Hepatocyte (in vitro differentiated cells): ENCODE results near the gene SULT2A1. TPM values are rescaled to one million over a fixed set of nuclear protein-coding genes. Genes with fewer than 3 reads are reported as not detected.

Experiments
- DNase-seq: peaks from one replicate; pipeline ENCODE4 v3.0.0-alpha.2; 2016; ENCODE audit warnings: low spot score
- H2AFZ ChIP-seq: fragments of 200-600 bp; sonication (generic); 2 replicates; pipeline ENCODE4 v1.6.0; 2016; ENCODE audit warnings: antibody characterized with exemption, mild to moderate bottlenecking
- H3K27ac ChIP-seq: fragments of 200-600 bp; sonication (generic); 2 replicates; pipeline ENCODE4 v1.5.1; 2016; ENCODE audit warnings: mild to moderate bottlenecking
- H3K27me3 ChIP-seq: fragments of 200-600 bp; sonication (generic); 2 replicates; pipeline ENCODE4 v1.6.1; 2016
- H3K36me3 ChIP-seq: fragments of 200-600 bp; sonication (generic); replicated peaks from 2 replicates; pipeline ENCODE4 v1.5.1; 2016; ENCODE audit warnings: low read depth; ENCODE audit not compliant: insufficient read depth
- H3K4me1 ChIP-seq: fragments of 200-600 bp; sonication (generic); 2 replicates; pipeline ENCODE4 v1.5.1; 2016; ENCODE audit warnings: mild to moderate bottlenecking, moderate library complexity; ENCODE audit not compliant: insufficient read depth
- H3K4me2 ChIP-seq: fragments of 200-600 bp; sonication (generic); 2 replicates; pipeline ENCODE4 v1.6.0; 2016
- H3K4me3 ChIP-seq: fragments of 200-600 bp; sonication (generic); 2 replicates; pipeline ENCODE4 v1.5.1; 2016; ENCODE audit warnings: mild to moderate bottlenecking
- H3K79me2 ChIP-seq: fragments of 200-600 bp; sonication (generic); 2 replicates; pipeline ENCODE4 v1.6.0; 2017; ENCODE audit warnings: mild to moderate bottlenecking
- H3K9me2 ChIP-seq: fragments of 200-600 bp; sonication (generic); replicated peaks from 2 replicates; pipeline ENCODE4 v1.6.0; 2017; ENCODE audit warnings: mild to moderate bottlenecking; ENCODE audit not compliant: insufficient read depth
- H3K9me3 ChIP-seq: fragments of 200-600 bp; sonication (generic); 2 replicates; pipeline ENCODE4 v1.5.1; 2016; ENCODE audit warnings: low read depth, mild to moderate bottlenecking
- H4K20me1 ChIP-seq: fragments of 200-600 bp; sonication (generic); 2 replicates; pipeline ENCODE4 v1.6.0; 2016; ENCODE audit warnings: mild to moderate bottlenecking; ENCODE audit not compliant: insufficient read depth, poor library complexity, severe bottlenecking
- EZH2 ChIP-seq: fragments of 200-600 bp; sonication (generic); IDR thresholded peaks from 2 replicates; pipeline ENCODE4 v1.6.1; 2016; ENCODE audit warnings: antibody characterized with exemption, mild to moderate bottlenecking, borderline replicate concordance
- EZH2phosphoT487 ChIP-seq: fragments of 200-600 bp; sonication (generic); IDR thresholded peaks from one replicate; pipeline ENCODE4 v1.6.1; 2018; ENCODE audit warnings: antibody characterized with exemption, mild to moderate bottlenecking, low read depth, moderate library complexity; ENCODE audit not compliant: unreplicated experiment, severe bottlenecking
- WGBS: methylation state at CpG from one replicate; pipeline ENCODE4 v1.1.6; 2016; ENCODE audit warnings: low lambda C conversion rate; ENCODE audit errors: missing lambda C conversion rate; 5-methylcytosine and 5-hydroxymethylcytosine counted together
- polyA plus RNA-seq: library from polyadenylated mRNA; unstranded; fragments of >200 nt; fragmentation: Nextera tagmentation; extraction: Ambion mirVana; gene quantifications from 2 replicates; pipeline ENCODE4 v1.2.1, GENCODE V29; 2016
- total RNA-seq: library from RNA; depleted of rRNA; stranded (reverse); fragments of >200 nt; gene quantifications from 2 replicates; pipeline ENCODE4 v1.2.3, GENCODE V29; 2014
- TF ChIP-seq, protein P1 (sequence below): fragments of 200-600 bp; sonication (generic); IDR thresholded peaks from 2 replicates; pipeline ENCODE4 v1.5.1; 2016; ENCODE audit warnings: antibody characterized with exemption, mild to moderate bottlenecking; ENCODE audit not compliant: poor library complexity

Gene SULT2A1
- total and polyA plus RNA-seq, 2 experiments from 2014 or later, result 120 to 188 TPM

DNA sequence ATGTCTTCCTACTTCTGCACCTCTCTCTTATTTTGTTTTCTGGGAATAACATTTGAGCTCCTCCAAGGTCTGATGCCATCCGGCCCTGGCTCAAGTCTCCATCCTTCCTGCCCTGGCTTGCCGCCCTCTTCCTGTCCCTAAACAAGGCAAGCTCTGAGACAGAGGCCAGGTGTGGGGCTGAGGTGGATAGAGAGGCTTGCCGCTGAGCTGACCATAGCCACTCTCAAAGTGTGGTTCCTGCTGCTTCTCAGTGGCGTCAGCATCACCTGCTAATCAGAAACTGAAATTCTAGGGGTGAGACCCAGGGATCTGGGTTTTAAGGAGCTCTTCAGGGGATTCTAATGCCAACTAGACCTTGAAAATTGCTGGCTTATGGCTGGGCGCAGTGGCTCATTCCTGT, 33.1 kb downstream of the SULT2A1 start:
- Histone ChIP-seq H3K9me3 (no peaks in the 10 kb centered on the region), H3K4me2 (no peak overlapping the region), H4K20me1 (no peaks in the 10 kb centered on the region), H2AFZ (no peak overlapping the region), H3K9me2 (no peaks in the 10 kb centered on the region), H3K4me3 (no peak overlapping the region), H3K4me1 (peaks cover 8% of the 10 kb centered on the region), H3K36me3 (no peaks in the 10 kb centered on the region), H3K79me2 (no peaks in the 10 kb centered on the region), H3K27ac (no peak overlapping the region), H3K27me3 (peaks cover 7% of the 10 kb centered on the region)
- TF ChIP-seq, protein P1, sequence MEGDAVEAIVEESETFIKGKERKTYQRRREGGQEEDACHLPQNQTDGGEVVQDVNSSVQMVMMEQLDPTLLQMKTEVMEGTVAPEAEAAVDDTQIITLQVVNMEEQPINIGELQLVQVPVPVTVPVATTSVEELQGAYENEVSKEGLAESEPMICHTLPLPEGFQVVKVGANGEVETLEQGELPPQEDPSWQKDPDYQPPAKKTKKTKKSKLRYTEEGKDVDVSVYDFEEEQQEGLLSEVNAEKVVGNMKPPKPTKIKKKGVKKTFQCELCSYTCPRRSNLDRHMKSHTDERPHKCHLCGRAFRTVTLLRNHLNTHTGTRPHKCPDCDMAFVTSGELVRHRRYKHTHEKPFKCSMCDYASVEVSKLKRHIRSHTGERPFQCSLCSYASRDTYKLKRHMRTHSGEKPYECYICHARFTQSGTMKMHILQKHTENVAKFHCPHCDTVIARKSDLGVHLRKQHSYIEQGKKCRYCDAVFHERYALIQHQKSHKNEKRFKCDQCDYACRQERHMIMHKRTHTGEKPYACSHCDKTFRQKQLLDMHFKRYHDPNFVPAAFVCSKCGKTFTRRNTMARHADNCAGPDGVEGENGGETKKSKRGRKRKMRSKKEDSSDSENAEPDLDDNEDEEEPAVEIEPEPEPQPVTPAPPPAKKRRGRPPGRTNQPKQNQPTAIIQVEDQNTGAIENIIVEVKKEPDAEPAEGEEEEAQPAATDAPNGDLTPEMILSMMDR, result no peak
- TF ChIP-seq EZH2 (no peak), EZH2phosphoT487 (no peak)
- 82% methylated on average over 5 of the region's 5 CpGs for WGBS
- no peak for DNase-seq

DNA sequence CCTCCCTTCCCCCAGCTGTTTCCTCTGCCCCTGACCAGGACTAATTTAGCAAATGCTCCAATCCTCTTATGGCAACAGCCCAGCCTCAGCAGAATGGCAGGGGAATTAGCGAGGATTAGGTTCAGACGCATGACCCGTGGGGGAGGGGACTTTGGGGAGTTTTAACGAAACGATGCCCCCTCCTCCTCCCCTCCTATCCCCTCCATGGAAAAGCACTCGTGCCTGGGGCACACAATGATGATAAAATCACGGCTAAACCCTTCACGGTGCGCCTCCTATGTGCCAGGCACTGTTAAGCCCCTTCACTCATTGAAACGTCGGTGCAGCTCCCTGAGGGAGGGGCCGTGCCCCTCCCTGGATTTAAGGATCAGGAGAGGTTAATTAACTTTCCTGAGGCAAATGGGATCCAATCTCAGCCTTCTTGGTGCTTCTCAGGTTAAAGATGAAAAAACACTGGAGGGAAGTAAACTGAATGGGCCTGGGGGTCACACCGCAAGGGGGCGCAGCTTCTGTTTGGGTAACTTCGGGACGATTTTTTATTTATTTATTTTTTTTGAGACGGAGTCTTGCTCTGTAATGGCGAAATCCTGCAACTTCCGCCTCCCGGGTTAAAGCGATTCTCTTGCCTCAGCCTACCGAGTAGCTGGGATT, 37.2 kb downstream of the SULT2A1 start:
- no peaks in the 10 kb centered on the region for H3K9me2 ChIP-seq
- WGBS, result 1% methylated on average over 22 of the region's 22 CpGs
- peak overlapping the region; percentile 68 for H2AFZ ChIP-seq
- TF ChIP-seq, protein P1, result peak; percentile 58
- TF ChIP-seq EZH2phosphoT487, result no peak
- no peaks in the 10 kb centered on the region for H3K36me3 ChIP-seq
- peaks cover 7% of the 10 kb centered on the region for H3K27me3 ChIP-seq
- peak overlapping the region; percentile 69 for H3K4me2 ChIP-seq
- DNase-seq, result peak; percentile 51
- H3K4me3 ChIP-seq, result no peak overlapping the region
- peaks cover 8% of the 10 kb centered on the region for H3K4me1 ChIP-seq
- H3K79me2 ChIP-seq, result no peaks in the 10 kb centered on the region
- no peaks in the 10 kb centered on the region for H4K20me1 ChIP-seq
- no peak overlapping the region for H3K27ac ChIP-seq
- H3K9me3 ChIP-seq, result no peaks in the 10 kb centered on the region

DNA sequence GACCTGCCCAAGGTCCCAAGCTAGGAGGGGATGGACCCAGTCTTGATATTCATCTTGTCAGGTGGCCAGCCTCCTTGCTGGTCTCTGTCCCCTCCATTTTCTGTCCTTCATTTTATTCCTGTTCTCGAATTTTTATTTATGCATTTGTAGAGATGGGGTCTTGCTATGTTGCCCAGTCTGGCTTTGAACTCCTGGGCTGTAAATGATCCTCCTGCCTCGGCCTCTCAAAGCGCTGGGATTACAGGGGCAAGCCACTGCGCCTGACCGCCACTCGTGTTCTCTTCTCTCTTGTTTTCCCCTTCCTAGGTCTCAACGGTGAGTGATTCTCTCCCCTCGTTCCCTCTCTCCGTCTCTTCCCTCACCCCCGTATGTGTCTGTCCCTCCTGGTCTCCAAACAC, 37.7 kb downstream of the SULT2A1 start:
- Histone ChIP-seq H3K27ac (no peak overlapping the region), H3K27me3 (peaks cover 7% of the 10 kb centered on the region), H3K9me2 (no peaks in the 10 kb centered on the region), H3K79me2 (no peaks in the 10 kb centered on the region), H3K4me2 (peak overlapping the region; percentile 69), H3K9me3 (no peaks in the 10 kb centered on the region), H3K4me3 (no peak overlapping the region), H4K20me1 (no peaks in the 10 kb centered on the region), H3K4me1 (peaks cover 8% of the 10 kb centered on the region), H2AFZ (peak overlapping the region; percentile 68), H3K36me3 (no peaks in the 10 kb centered on the region)
- WGBS, result 47% methylated on average over 10 of the region's 10 CpGs
- DNase-seq, result no peak
- TF ChIP-seq EZH2 (no peak), EZH2phosphoT487 (no peak)
- TF ChIP-seq, protein P1, result no peak
